Measurements from ENCODE around the gene CAB39.

Gene CAB39

DNA sequence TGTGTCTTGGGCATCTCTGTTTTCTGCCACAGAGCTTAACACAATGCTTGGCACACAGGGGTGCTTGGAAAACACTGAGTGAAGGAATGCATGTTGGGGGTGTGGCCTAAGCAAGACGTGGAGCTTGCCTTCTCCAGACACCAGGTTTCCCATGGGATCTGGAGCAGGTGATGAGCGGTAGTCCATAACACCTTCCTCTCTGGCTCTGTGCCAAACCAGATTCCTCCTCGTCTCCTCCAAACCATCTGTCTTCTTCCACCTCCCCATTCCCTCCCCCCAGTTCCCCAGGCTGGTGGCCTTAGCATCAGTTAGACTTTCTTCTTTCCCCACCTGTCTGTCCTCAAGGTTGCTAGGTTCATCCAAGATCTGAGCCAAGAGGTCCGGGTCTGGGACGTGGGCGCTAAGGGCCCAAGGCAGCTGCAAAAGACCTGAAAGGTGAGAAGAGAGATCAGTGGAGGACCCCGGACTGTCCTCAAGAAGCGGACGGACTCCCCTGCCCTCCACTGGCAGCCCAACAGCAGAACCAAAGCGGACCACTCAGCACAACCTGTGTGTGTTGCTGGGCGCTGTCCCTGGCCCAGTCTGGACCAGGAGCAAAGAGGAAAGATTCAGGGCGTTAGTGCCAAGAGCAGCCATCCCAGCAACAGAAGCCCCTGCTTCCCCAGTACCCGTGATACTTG, 150.9 kb downstream of the CAB39 start:
- DNase-seq (ENCODE audit: low read depth) = no peak

DNA sequence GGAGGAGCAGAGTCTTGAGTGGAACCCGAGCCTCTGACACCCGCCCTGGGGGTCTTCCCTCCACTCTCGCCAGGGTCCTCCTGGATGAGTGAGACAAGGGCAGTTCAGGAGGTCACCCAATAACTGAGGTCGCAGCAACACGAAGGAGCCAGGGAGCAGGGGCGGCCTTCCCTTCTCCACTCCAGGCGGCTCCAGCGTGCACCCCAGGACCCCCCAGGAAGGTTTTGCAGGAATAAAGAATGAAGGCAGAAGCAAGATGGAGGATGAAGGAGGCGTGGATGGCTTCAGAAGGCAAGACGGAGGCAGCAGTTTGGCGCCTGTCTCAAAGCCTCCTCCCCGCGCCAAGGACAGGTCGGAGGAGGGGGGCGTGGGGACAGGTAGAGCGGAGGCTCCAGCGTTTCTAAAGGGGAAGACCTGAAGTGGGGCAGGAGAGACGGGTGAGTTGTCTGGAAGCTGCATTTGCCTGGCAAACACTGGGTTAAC, 151.5 kb downstream of the CAB39 start:
- DNase-seq (ENCODE audit: low read depth) = no peak

DNA sequence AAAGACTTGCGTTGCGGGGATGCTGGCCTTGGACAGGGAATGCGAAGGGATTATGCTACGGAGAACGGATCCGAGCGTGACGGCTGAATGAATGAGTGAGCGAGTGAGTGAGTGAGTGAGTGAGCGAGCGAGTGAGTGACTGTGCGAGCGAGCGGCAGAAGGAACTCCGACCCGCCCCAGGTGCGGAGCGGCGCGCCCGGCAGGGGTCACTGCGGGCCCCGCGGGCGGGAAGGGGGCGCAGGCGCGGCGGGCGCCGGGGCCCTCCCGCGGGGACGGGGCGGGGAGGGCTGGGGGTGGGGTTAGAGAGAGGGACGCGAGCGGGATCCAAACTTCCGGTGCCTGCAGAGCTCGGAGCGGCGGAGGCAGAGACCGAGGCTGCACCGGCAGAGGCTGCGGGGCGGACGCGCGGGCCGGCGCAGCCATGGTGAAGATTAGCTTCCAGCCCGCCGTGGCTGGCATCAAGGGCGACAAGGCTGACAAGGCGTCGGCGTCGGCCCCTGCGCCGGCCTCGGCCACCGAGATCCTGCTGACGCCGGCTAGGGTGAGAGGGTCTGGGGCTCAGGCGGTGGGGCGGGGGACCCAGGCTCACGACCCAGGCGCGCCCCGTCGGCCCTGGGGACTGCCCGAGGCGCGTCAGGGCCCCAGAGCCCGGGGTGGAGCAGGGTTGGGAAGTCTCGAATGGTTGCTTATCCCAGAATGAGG, 152.1 kb downstream of the CAB39 start, which contains the start of gene ITM2C:
ITM2C (plus strand) TSS at position 338 of the 702 bp plus-strand sequence; CDS start at position 422, 84 bp downstream.
- DNase-seq (ENCODE audit: low read depth) = peak; percentile 81

DNA sequence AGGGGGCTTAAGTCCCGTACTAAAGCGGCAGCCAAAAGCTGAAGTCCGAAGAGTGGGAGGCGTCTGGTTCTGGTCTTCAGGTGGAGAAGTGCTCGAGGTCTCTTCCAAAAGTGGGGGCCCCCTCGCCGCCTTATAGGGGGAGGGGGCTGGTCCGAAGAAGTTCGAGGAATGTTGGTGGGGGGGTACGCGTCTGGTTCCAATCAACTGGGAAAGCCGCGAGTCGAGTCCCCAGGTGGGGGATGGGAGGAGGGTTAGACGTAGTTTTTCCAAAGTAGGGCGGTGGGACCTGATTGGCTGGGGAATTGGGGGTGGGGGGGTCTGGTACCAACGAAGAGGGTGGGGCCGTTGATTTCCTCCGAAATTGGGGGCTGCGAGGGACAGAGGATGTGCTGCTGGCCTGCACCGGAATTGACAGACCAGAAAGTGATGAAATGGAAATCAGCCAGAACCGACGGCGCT, 152.7 kb downstream of the CAB39 start:
- peak; percentile 27 for DNase-seq (ENCODE audit: low read depth)

DNA sequence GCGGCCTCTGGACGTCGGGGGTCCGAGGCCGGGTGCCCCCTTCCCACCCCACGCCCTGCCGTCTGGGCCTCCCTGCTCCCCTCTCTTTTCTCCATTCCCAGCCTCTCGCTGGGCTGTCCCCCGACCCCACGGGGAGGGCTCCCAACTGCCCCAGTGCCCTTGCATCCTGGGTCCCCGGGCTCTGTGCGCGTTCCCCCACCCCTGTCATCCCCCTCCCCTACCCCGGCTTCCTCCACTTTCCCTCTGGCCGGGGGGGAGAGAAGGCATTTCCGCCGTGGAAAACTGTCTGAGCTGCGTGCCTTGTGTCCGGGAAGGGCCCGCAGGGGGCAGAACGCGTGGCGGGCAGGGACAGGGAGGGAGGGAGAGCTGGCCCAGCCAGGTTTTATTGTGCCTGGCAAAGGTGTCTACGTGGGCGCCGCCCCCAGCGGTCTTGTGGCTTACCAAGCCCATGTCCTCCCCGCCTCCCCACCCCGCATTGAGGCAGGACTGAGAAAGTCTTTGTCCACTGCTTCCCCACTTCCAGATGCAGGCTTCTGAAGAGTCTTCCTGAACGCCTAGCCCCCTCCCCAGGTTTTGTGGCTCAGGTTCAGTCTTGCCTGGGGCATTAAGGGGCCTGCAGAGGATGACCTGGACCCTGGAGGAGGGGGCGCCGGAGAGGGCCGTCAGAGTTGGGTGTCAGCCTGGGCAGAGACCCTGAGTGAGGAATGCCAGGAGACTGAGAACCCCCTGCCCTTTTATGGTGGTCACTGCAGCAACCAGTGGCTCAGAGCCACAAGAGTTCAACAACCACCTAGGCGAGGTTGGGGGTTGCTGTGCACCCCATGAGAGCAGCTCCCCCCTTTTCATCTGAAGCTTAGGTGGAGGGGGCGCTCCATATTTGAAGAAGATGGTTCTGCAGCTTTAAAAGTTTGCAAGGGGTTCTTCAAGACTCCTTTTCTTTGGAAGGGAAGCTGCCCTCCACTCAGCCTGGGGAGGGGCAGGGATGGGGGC, 153.4 kb downstream of the CAB39 start:
- DNase-seq (ENCODE audit: low read depth) = peak; percentile 39

DNA sequence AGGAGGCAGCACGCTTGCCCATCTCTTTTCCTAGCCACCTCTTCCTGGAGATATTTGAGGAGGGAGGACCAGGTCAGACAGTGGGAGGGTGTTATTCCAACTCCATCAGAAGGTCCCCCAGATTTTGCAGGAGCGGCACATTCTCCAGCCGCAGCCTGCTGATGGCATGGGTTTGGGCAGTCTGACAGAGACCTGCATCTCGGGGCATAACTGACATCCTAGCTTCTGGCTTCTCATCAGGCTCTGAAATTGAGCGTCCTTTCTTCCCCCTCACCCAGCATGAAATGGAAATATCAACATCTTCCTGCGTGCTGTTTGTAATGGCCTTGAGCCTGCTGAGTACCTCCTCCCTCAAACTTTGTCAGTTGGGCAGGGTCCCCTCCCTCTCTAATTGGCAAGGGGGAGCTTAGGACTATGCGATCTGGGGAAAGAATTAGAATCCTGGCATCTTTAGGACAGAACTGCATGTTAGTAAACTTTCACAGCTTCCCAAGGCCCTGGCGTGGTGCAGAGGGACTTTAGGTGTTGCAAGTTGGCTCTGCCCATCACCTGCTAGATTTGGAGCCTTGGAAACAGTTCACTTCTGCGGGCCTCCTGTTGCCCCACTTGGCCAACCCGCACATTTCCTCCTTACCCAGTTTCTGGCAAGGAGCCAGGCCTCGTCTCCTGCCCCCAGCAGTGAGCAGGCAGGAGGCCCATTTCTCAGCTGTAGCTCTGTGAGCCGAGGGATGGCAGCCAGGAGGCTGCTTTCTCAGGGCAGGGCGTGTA, 154.3 kb downstream of the CAB39 start:
- DNase-seq (ENCODE audit: low read depth) = peak; percentile 32

DNA sequence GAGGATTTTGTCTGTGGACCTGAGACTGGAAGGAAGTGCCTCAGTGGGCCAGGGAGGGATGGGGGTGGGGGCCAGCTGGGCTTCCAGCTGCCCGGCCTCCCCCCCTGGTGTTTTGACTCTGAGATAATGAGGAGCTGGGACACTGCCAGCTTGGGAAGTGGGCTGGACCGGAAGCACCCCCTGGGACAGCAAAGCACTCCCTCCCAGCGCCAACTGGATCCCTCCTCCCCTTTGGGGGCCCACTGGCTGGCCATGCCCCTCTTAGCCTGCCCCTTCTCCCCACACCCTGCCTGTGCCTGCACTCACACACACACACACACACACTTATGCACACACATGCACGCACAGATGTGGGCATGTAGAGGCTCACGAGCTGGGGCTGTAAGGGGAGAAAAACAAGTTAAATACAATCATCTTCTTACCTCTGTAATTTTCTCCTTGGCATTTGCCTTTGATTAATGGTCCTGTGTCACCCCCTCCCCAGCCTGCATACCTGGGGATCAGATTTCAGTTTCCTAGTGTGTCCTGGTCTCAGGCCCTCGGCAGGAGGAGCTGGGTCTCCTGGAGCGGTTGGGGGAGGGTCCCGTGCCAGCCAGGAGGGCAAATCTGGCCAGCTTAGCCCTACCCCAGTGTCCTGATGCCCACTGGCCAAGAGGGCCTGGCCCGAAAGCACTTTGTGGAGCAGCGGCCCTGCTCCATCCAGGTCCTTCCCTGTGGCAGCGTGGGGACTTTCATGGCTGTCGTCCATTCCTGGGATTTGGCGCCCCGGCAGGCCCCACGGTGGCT, 155.7 kb downstream of the CAB39 start:
- DNase-seq (ENCODE audit: low read depth) = no peak

DNA sequence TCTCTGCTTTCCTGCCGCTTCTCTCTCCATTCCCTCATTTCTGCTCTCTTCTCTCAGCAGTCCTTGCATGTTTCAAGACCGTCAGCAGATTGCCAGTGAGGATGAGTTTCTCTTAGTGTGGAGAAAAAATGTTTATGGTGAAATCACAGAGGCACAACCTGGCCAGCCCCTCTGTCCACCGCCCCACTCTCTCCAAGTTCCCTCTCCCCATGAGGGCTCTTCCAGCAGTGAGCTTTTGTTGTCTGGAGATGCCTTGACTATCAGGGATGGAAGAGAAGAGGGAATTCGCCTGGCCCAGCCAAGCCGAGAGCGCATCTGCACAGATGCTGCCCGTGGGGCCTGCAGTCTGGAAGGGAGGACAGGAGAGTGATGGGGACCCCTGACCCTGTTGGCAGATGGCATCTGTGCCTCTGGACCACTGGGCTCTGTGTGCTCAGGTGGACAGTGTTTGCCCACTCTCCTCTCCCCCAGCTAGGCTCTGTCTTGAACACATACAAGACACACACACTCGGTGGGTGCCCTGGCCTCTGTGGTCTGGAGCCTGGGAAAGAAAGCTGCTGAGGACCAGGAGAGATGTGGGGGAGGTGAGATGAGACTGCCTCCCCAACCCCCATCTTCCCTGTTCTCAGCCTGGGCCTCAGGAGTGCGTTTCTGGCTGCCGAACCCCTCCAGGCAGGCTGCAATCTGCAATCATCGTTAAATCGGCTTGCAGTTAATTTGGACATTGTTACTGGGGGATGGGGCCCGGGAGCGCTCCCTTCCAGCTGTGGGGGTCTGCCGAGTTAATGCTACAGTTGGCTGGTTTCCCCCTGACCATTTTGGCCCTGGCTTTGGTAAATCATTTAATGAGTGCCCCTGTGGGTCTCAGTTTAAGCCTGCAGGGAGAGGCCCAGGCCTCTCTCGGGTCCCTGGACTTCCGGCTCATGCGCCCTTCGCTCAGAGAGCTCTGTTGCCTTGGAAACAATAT, 156.6 kb downstream of the CAB39 start:
- no peak for DNase-seq (ENCODE audit: low read depth)

DNA sequence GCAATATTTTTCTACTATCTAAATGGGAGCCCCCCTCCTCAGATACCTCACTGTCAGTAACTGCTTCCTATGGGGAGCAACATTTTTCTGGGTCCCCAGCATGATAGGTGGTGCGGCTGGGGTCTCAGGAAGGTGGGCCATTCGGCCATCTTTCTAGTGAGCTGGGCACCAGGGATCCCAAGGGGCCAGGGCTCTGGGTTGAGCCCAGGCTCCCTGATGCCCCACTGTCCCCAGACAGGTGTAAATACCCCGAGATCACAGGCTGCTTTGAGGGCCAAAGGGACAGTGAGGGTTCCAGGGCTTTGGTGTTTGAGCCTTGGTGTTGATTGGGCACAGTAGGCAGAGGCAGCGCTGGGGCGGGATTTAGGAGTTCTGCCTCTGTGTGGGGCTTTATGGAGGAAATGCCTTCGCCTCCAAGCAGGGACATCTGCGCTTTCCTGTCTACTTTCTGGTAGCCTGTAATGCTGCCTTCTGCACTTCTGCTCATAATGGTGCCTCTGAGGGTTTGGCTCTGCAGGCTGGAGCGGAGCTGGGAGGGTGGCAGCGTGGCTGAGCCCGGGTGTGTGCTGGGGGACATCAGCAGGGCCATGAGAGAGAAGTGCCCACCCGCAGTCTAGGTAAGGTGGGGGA, 157.4 kb downstream of the CAB39 start:
- DNase-seq (ENCODE audit: low read depth) = no peak

Data from ELR (cell line).